Measurements from ENCODE around the gene SEPTIN7.

SEPTIN7 gene

GRCh38 chr7:35819310-35819709 is 18.5 kb downstream of the SEPTIN7 start:
- no peak for TF ChIP-seq CTCF (IDR thresholded peaks at IDR 0.05; ENCODE audit: insufficient read depth, low read length, missing control alignments)
- H3K4me3 ChIP-seq (ENCODE audit: low read depth, low read length) = no peak overlapping the region
- DNase-seq (ENCODE audit: low read depth, low spot score) = no peak
- ChIA-PET CTCF (interaction anchor here (1.4 kb wide), 1 partner anchor 107 kb away, joined by 3 read pairs; no protein-coding TSS in a partner anchor), POLR2A (interaction anchor here (0.9 kb wide), 1 partner anchor 18 kb away, joined by 3 read pairs; the partner anchor contains the start of gene SEPTIN7)

- POLR2A ChIA-PET = no interaction called here
- TF ChIP-seq CTCF (IDR thresholded peaks at IDR 0.05; ENCODE audit: insufficient read depth, low read length, missing control alignments) = no peak
- CTCF ChIA-PET = interaction anchor here (1.0 to 1.4 kb wide), 3 partner anchors 11 to 108 kb away, joined by 3 to 4 read pairs (median 3); no protein-coding TSS in a partner anchor
- H3K4me3 ChIP-seq (ENCODE audit: low read depth, low read length) = no peak overlapping the region
- DNase-seq (ENCODE audit: low read depth, low spot score) = no peak
These were observed 19.3 kb downstream of the SEPTIN7 start for GRCh38 chr7:35819954-35820703.

GRCh38 chr7:35820858-35821257 is 20.0 kb downstream of the SEPTIN7 start:
- DNase-seq (ENCODE audit: low read depth, low spot score) = no peak
- ChIA-PET POLR2A (no interaction called here), CTCF (interaction anchor here (1.0 to 1.4 kb wide), 3 partner anchors 10 to 109 kb away, joined by 3 to 4 read pairs (median 3); no protein-coding TSS in a partner anchor)
- no peak for TF ChIP-seq CTCF (IDR thresholded peaks at IDR 0.05; ENCODE audit: insufficient read depth, low read length, missing control alignments)
- H3K4me3 ChIP-seq (ENCODE audit: low read depth, low read length) = no peak overlapping the region

- DNase-seq (ENCODE audit: low read depth, low spot score) = no peak
- ChIA-PET CTCF (no interaction called here), POLR2A (interaction anchor here (0.6 kb wide), 1 partner anchor 23 kb away, joined by 3 read pairs; the partner anchor contains the start of gene SEPTIN7)
- TF ChIP-seq CTCF (IDR thresholded peaks at IDR 0.05; ENCODE audit: insufficient read depth, low read length, missing control alignments) = no peak
- no peak overlapping the region for H3K4me3 ChIP-seq (ENCODE audit: low read depth, low read length)
These were observed 22.6 kb downstream of the SEPTIN7 start for GRCh38 chr7:35823440-35823839.

- no peak for DNase-seq (ENCODE audit: low read depth, low spot score)
- no peak overlapping the region for H3K4me3 ChIP-seq (ENCODE audit: low read depth, low read length)
- no peak for TF ChIP-seq CTCF (IDR thresholded peaks at IDR 0.05; ENCODE audit: insufficient read depth, low read length, missing control alignments)
- POLR2A ChIA-PET = interaction anchor here (0.7 kb wide), 1 partner anchor 21 kb away, joined by 3 read pairs; no protein-coding TSS in a partner anchor
- CTCF ChIA-PET = interaction anchor here (1.1 to 1.5 kb wide), 2 partner anchors 23 to 24 kb away, joined by 4 read pairs; no protein-coding TSS in a partner anchor
These were observed 25.1 kb downstream of the SEPTIN7 start for GRCh38 chr7:35825974-35826373.

- CTCF ChIA-PET = no interaction called here
- DNase-seq (ENCODE audit: low read depth, low spot score) = no peak
- POLR2A ChIA-PET = no interaction called here
- TF ChIP-seq CTCF (IDR thresholded peaks at IDR 0.05; ENCODE audit: insufficient read depth, low read length, missing control alignments) = no peak
- H3K4me3 ChIP-seq (ENCODE audit: low read depth, low read length) = no peak overlapping the region
These were observed 25.9 kb downstream of the SEPTIN7 start for GRCh38 chr7:35826751-35827150.
